ENCODE measurements around the gene CFAP298. TPM values are rescaled to one million over a fixed set of nuclear protein-coding genes. Genes with fewer than 3 reads are reported as not detected.

The CFAP298 gene
- total and polyA plus RNA-seq, 2 of the 13 experiments (the other 11 are each of a cell fraction or from before 2014, with no cell fraction given), result 21.2 to 62.2 TPM

DNA sequence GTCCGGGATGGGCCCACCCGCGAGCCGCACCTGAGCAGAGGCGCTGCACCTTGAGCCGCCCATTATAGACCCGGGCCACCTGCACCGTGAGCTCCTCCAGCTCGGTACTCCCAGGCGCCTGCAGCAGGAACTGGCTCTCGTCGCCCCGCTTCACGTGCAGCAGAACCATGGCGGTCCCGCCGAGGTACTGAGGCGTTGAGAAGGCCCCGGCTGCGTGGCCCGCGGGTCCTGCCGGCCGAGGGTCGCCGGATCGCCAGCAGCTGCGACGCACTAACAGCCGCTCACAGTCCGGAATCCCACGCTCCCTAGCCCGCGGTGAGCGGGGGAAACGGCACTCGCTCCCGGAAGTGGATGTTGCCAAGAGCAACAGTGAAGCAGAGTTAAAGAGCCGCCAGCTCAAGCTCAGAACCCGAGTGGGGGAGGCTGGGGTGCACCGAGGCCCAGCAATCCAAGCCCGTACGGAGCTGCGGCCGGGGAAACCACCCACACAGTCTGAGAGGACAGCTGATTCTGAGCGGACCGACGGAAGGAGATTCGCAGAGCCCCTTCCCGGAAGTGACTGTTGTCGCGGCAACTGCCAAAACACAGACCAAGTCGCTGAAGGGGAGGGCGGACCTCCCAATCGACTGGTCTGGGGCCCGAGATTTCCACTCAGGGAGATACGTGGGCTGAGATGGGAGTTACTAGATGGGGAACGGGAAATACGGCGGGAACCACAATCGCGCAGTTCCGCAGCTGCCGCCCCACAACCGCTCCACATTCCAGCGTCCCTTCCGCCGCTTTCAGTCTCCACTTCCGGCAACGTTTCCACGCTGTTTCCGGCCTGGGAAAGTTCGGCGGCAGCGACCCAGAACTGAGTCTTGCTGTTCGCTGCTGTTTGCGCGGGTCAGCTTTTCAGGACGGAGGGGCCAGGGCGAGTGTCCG lies at the start of gene CFAP298 (continued):
- TF ChIP-seq ZBTB7B (CRISPR knock-in tag; IDR thresholded peaks at IDR 0.05) (peak; percentile 72), YEATS4 (CRISPR knock-in tag; IDR thresholded peaks at IDR 0.05; ENCODE audit: borderline replicate concordance) (peak; percentile 92), POGZ (CRISPR knock-in tag; IDR thresholded peaks at IDR 0.05) (peak; percentile 75), ZNF558 (CRISPR knock-in tag; IDR thresholded peaks at IDR 0.05; ENCODE audit: borderline replicate concordance) (0 out of 2 replicates have a peak, but pooled peaks have one; percentile 65), ZNF709 (CRISPR knock-in tag; IDR thresholded peaks at IDR 0.05) (peak; percentile 72), MAFF (IDR thresholded peaks at IDR 0.05; ENCODE audit: low read depth, low read length) (no peak), CCDC6 (CRISPR knock-in tag; IDR thresholded peaks at IDR 0.05) (no peak), PPARG (CRISPR knock-in tag; conservative IDR thresholded peaks at IDR 0.05) (no peak), RARA (CRISPR knock-in tag; IDR thresholded peaks at IDR 0.05) (no peak), ZSCAN30 (CRISPR knock-in tag; IDR thresholded peaks at IDR 0.05) (no peak), KLF6 (CRISPR knock-in tag; IDR thresholded peaks at IDR 0.05) (no peak), ZBTB42 (CRISPR knock-in tag; IDR thresholded peaks at IDR 0.05) (no peak), ZNF549 (CRISPR knock-in tag; IDR thresholded peaks at IDR 0.05) (no peak)
- TF ChIP-seq, protein P1, sequence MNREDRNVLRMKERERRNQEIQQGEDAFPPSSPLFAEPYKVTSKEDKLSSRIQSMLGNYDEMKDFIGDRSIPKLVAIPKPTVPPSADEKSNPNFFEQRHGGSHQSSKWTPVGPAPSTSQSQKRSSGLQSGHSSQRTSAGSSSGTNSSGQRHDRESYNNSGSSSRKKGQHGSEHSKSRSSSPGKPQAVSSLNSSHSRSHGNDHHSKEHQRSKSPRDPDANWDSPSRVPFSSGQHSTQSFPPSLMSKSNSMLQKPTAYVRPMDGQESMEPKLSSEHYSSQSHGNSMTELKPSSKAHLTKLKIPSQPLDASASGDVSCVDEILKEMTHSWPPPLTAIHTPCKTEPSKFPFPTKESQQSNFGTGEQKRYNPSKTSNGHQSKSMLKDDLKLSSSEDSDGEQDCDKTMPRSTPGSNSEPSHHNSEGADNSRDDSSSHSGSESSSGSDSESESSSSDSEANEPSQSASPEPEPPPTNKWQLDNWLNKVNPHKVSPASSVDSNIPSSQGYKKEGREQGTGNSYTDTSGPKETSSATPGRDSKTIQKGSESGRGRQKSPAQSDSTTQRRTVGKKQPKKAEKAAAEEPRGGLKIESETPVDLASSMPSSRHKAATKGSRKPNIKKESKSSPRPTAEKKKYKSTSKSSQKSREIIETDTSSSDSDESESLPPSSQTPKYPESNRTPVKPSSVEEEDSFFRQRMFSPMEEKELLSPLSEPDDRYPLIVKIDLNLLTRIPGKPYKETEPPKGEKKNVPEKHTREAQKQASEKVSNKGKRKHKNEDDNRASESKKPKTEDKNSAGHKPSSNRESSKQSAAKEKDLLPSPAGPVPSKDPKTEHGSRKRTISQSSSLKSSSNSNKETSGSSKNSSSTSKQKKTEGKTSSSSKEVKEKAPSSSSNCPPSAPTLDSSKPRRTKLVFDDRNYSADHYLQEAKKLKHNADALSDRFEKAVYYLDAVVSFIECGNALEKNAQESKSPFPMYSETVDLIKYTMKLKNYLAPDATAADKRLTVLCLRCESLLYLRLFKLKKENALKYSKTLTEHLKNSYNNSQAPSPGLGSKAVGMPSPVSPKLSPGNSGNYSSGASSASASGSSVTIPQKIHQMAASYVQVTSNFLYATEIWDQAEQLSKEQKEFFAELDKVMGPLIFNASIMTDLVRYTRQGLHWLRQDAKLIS (CRISPR knock-in tag; IDR thresholded peaks at IDR 0.05), result no peak
- TF ChIP-seq, protein P2, sequence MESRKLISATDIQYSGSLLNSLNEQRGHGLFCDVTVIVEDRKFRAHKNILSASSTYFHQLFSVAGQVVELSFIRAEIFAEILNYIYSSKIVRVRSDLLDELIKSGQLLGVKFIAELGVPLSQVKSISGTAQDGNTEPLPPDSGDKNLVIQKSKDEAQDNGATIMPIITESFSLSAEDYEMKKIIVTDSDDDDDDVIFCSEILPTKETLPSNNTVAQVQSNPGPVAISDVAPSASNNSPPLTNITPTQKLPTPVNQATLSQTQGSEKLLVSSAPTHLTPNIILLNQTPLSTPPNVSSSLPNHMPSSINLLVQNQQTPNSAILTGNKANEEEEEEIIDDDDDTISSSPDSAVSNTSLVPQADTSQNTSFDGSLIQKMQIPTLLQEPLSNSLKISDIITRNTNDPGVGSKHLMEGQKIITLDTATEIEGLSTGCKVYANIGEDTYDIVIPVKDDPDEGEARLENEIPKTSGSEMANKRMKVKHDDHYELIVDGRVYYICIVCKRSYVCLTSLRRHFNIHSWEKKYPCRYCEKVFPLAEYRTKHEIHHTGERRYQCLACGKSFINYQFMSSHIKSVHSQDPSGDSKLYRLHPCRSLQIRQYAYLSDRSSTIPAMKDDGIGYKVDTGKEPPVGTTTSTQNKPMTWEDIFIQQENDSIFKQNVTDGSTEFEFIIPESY (CRISPR knock-in tag; IDR thresholded peaks at IDR 0.05), result no peak
- TF ChIP-seq, protein P3, sequence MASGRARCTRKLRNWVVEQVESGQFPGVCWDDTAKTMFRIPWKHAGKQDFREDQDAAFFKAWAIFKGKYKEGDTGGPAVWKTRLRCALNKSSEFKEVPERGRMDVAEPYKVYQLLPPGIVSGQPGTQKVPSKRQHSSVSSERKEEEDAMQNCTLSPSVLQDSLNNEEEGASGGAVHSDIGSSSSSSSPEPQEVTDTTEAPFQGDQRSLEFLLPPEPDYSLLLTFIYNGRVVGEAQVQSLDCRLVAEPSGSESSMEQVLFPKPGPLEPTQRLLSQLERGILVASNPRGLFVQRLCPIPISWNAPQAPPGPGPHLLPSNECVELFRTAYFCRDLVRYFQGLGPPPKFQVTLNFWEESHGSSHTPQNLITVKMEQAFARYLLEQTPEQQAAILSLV (CRISPR knock-in tag; IDR thresholded peaks at IDR 0.05; ENCODE audit: borderline replicate concordance), result no peak; the same call in none of the 2 replicates
- TF ChIP-seq, protein P4, sequence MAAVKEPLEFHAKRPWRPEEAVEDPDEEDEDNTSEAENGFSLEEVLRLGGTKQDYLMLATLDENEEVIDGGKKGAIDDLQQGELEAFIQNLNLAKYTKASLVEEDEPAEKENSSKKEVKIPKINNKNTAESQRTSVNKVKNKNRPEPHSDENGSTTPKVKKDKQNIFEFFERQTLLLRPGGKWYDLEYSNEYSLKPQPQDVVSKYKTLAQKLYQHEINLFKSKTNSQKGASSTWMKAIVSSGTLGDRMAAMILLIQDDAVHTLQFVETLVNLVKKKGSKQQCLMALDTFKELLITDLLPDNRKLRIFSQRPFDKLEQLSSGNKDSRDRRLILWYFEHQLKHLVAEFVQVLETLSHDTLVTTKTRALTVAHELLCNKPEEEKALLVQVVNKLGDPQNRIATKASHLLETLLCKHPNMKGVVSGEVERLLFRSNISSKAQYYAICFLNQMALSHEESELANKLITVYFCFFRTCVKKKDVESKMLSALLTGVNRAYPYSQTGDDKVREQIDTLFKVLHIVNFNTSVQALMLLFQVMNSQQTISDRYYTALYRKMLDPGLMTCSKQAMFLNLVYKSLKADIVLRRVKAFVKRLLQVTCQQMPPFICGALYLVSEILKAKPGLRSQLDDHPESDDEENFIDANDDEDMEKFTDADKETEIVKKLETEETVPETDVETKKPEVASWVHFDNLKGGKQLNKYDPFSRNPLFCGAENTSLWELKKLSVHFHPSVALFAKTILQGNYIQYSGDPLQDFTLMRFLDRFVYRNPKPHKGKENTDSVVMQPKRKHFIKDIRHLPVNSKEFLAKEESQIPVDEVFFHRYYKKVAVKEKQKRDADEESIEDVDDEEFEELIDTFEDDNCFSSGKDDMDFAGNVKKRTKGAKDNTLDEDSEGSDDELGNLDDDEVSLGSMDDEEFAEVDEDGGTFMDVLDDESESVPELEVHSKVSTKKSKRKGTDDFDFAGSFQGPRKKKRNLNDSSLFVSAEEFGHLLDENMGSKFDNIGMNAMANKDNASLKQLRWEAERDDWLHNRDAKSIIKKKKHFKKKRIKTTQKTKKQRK (IDR thresholded peaks at IDR 0.05; ENCODE audit: low read length), result no peak
- TF ChIP-seq, protein P5, sequence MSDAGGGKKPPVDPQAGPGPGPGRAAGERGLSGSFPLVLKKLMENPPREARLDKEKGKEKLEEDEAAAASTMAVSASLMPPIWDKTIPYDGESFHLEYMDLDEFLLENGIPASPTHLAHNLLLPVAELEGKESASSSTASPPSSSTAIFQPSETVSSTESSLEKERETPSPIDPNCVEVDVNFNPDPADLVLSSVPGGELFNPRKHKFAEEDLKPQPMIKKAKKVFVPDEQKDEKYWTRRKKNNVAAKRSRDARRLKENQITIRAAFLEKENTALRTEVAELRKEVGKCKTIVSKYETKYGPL (CRISPR knock-in tag; IDR thresholded peaks at IDR 0.05), result no peak

Data from HepG2 (cell line).